Cardiac ventricle fibroblast (primary cell): Measurements from ENCODE around the gene BUD13. TPM values are rescaled to one million over a fixed set of nuclear protein-coding genes. Genes with fewer than 3 reads are reported as not detected.

ENCODE experiments used
- total RNA-seq: library from RNA; depleted of rRNA; stranded (reverse); fragments of >200 nt; gene quantifications from 2 replicates; pipeline ENCODE4 v1.2.3, GENCODE V29; 2015

BUD13 gene
- 6.1 and 6.3 TPM in 2 replicates for total RNA-seq

DNA sequence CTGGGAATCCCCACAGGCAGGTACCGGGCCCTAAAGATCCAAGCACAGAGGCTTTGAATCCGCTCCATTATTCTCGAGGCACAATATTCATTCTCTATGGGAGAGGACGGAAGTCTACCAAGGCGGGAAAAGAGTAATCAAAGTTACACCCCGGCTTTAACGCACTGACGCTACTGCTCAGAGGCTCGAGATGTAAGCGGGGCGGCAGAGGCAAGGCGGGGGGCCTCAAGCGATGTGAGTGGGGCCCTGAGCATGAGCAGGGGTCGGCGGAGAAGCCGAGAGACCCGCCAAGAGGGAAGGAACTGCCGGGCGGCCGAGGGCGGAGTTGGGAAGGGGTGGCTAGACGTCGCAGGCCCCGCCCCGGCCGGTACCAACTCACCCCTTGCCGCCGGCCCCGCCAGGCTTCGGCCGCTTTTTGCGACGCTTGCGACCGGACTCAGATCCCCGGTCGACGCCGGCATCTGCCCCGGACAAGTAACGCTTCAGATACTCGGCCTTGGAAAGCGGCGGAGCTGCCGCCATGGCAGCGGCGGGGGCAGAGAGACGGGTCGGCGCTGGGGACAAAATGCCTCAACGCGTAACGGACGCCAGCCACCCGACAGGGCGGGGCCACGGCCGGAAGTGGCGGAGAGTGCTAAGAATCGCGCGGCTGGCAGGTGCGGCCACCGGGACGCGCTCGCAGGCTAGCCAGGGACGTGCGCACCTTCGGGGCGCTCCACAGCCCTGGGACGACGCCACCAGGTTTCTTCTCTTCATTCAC, at the start of gene BUD13:
Gene BUD13, minus strand, starts transcription at position 545 of the 760 bp plus-strand sequence. Its CDS starts 23 bp downstream, at position 522.

GRCh38 chr11:116791813-116792143, 19.0 kb upstream of the BUD13 start, which contains the start of gene APOA5:
Gene APOA5 (minus strand): TSS chr11:116791879. CDS start chr11:116791860, 19 bp downstream.

DNA sequence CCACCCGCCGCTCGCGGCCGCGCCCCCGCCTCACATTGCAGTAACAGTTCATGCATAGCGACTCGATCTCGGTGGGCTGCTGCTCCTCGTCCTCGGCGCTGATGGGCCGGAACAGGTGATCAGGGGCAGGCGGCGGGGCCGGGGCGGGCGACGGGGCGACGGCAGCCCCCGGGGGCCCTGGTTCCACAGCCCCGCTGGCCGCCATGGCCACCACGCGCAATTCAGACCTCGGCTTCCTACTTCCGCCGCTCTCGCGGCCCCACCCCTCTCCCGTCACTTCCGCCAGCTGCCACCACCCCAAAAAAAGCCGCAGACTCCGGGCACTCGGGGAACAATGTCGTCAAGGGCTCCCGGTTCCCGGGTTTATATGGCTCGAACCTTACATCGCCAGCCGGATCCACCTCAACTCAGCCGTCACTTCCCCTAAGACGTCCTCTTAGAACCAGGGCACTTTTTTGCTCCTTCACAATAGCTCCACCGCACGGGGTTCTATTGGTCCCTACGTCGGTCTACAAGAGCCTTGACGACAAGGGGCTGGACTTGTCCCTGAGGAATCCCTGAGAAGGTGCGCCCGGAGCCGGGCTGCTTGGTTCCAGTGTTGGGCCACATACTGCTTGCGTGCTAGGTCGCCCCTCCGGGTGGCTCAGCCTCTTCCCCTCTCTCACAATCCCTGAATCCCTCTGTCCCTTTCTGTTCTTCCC, 15.1 kb upstream of the BUD13 start, which contains the start of gene ZPR1:
Gene ZPR1, minus strand, starts transcription at position 238 of the 701 bp plus-strand sequence. Its CDS starts 33 bp downstream, at position 205.

Other genes with a start within 250 kb of the BUD13 start
- 16.1 and 32.4 TPM in 2 replicates for gene ZPR1, start 15.0 kb upstream of the BUD13 start, total RNA-seq
- gene APOA5, start 18.9 kb upstream of the BUD13 start, total RNA-seq = not detected in 2 replicates
- not detected in 2 replicates for gene APOA4, start 50.3 kb upstream of the BUD13 start, total RNA-seq
- gene APOC3, start 56.9 kb upstream of the BUD13 start, total RNA-seq = not detected in 2 replicates
- 0.34 and 0.87 TPM in 2 replicates for gene APOA1, start 64.6 kb upstream of the BUD13 start, total RNA-seq